ENCODE results near the gene ELK4. TPM values are rescaled to one million over a fixed set of nuclear protein-coding genes. Genes with fewer than 3 reads are reported as not detected.
A peak's percentile ranks its signal among the peaks of the same experiment; 100 is the strongest.

ELK4 gene
- total and polyA plus RNA-seq, 11 donors: 5.0 to 54.9 (median 35.7) TPM

- DNase-seq: no peak
- Histone ChIP-seq H3K9me3 (no peaks in the 10 kb centered on the region), H3K4me3 (no peak overlapping the region), H3K27ac (no peak overlapping the region), H3K27me3 (no peaks in the 10 kb centered on the region), H3K36me3 (peaks cover 0 to 85% (median 60%) of the 10 kb centered on the region in 9 donors), H3K4me1 (peaks cover 0 to 29% (median 14%) of the 10 kb centered on the region in 12 donors)
- TF ChIP-seq CTCF (IDR thresholded peaks at IDR 0.05) (no peak), POLR2A (IDR thresholded peaks at IDR 0.05) (no peak)
- WGBS, 4 donors: 88 to 97% (median 93%) methylated on average over 2 of the region's 2 CpGs
- ATAC-seq: no peak
- intact Hi-C loops (cut with DNase I): no loop called here
These were observed 17.9 kb downstream of the ELK4 start for GRCh38 chr1:205613854-205614412.

- Histone ChIP-seq H3K27ac (no peak overlapping the region), H3K27me3 (no peaks in the 10 kb centered on the region), H3K4me3 (no peak overlapping the region), H3K36me3 (peaks cover 0 to 82% (median 53%) of the 10 kb centered on the region in 9 donors), H3K9me3 (no peaks in the 10 kb centered on the region), H3K4me1 (peaks cover 0 to 29% (median 14%) of the 10 kb centered on the region in 12 donors)
- TF ChIP-seq POLR2A (IDR thresholded peaks at IDR 0.05) (no peak), CTCF (IDR thresholded peaks at IDR 0.05) (no peak)
- WGBS, 4 donors: 78 to 87% (median 81%) methylated on average over 1 of the region's 1 CpG
- DNase-seq: no peak
- ATAC-seq: no peak
- intact Hi-C loops (cut with DNase I): no loop called here
These were observed 19.3 kb downstream of the ELK4 start for GRCh38 chr1:205612556-205612955.

- peaks cover 0 to 78% (median 53%) of the 10 kb centered on the region in 9 donors for H3K36me3 ChIP-seq
- H3K27ac ChIP-seq: no peak overlapping the region
- ATAC-seq (no peak), DNase-seq (no peak)
- no peaks in the 10 kb centered on the region for H3K9me3 ChIP-seq
- H3K4me3 ChIP-seq: no peak overlapping the region
- TF ChIP-seq POLR2A (IDR thresholded peaks at IDR 0.05) (no peak), CTCF (IDR thresholded peaks at IDR 0.05) (no peak)
- intact Hi-C loops (cut with DNase I): no loop called here
- WGBS, 4 donors: 79 to 92% (median 85%) methylated on average over 3 of the region's 3 CpGs
- H3K4me1 ChIP-seq: peaks cover 0 to 29% (median 14%) of the 10 kb centered on the region in 12 donors
- no peaks in the 10 kb centered on the region for H3K27me3 ChIP-seq
These were observed 19.7 kb downstream of the ELK4 start for GRCh38 chr1:205612104-205612503.

GRCh38 chr1:205610901-205611466 lies 20.8 kb downstream of the ELK4 start:
- ATAC-seq: no peak
- Histone ChIP-seq H3K27me3 (no peaks in the 10 kb centered on the region), H3K9me3 (no peaks in the 10 kb centered on the region), H3K4me3 (no peak overlapping the region), H3K4me1 (peaks cover 0 to 29% (median 14%) of the 10 kb centered on the region in 12 donors), H3K36me3 (peaks cover 0 to 67% (median 46%) of the 10 kb centered on the region in 9 donors), H3K27ac (peak overlapping the region in 1 of 12 donors; percentile 3)
- TF ChIP-seq CTCF (IDR thresholded peaks at IDR 0.05) (no peak), POLR2A (IDR thresholded peaks at IDR 0.05) (no peak)
- DNase-seq: no peak
- 63 to 68% (median 67%) methylated on average over 3 of the region's 3 CpGs for WGBS, 4 donors
- intact Hi-C loops (cut with DNase I): no loop called here

Data from heart left ventricle (tissue), 16 donors.